ENCODE results near the gene PKDCC. TPM values are rescaled to one million over a fixed set of nuclear protein-coding genes. Genes with fewer than 3 reads are reported as not detected.

Gene PKDCC
- total RNA-seq, 1 donor from 2014 or later, result 9.6 TPM

GRCh38 chr2:42094114-42094513 is 46.3 kb downstream of the PKDCC start:
- H3K4me1 Mint-ChIP-seq (ENCODE audit: unreplicated experiment), result peaks cover 11% of the 10 kb centered on the region
- no peaks in the 10 kb centered on the region for H3K36me3 Mint-ChIP-seq (ENCODE audit: low read depth, unreplicated experiment)
- H3K27me3 Mint-ChIP-seq (ENCODE audit: unreplicated experiment), result peaks cover 9% of the 10 kb centered on the region
- H3K9me3 Mint-ChIP-seq (ENCODE audit: unreplicated experiment), result no peaks in the 10 kb centered on the region
- no peak for DNase-seq (ENCODE audit: low spot score)
- H3K4me3 Mint-ChIP-seq (ENCODE audit: unreplicated experiment), result no peak overlapping the region
- no peak for TF ChIP-seq CTCF (IDR thresholded peaks at IDR 0.05; ENCODE audit: unreplicated experiment)
- H3K27ac Mint-ChIP-seq (ENCODE audit: unreplicated experiment), result no peak overlapping the region

GRCh38 chr2:42095923-42096408 is 48.1 kb downstream of the PKDCC start:
- Mint-ChIP-seq H3K27me3 (ENCODE audit: unreplicated experiment) (peaks cover 16% of the 10 kb centered on the region), H3K36me3 (ENCODE audit: low read depth, unreplicated experiment) (peaks cover 8% of the 10 kb centered on the region), H3K27ac (ENCODE audit: unreplicated experiment) (no peak overlapping the region), H3K4me3 (ENCODE audit: unreplicated experiment) (no peak overlapping the region), H3K4me1 (ENCODE audit: unreplicated experiment) (peaks cover 18% of the 10 kb centered on the region), H3K9me3 (ENCODE audit: unreplicated experiment) (no peaks in the 10 kb centered on the region)
- peak; percentile 50 for DNase-seq (ENCODE audit: low spot score)
- peak; percentile 92 for TF ChIP-seq CTCF (IDR thresholded peaks at IDR 0.05; ENCODE audit: unreplicated experiment)

DNA sequence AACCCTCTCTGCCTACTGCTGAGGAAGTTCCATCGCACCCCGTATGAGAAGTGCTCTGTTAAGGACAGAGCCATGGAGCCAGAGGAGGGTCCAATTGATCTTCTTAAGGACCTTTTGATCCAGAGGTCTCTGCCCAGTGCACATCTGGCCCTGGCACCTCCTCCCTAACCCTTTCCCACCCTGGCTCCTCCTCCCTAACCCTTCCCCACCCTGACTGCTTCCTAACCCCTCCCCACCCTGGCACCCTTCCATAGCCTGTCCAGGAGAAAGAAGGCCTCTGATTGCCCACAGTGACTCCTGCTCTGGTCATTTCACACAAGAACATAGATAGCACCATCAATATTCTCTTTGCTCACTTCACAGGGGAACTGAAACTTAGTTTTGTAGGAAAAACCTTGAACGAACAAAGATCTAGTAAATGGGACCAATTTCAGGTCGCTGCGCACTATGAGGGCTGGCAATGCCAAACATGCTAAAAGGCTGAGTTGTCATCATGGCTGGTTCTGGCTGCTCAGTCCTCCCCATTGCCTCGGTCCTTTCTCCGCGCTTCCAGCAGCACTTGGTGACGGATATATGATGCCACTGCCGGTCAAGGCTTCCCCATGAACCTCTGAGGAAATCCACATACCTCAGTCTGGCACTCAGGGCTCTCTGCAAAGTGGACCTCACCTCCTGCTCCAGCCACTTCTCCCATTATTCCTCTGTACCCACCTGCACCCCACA is 49.2 kb downstream of the PKDCC start:
- Mint-ChIP-seq H3K27ac (ENCODE audit: unreplicated experiment) (no peak overlapping the region), H3K9me3 (ENCODE audit: unreplicated experiment) (no peaks in the 10 kb centered on the region), H3K4me1 (ENCODE audit: unreplicated experiment) (peaks cover 19% of the 10 kb centered on the region), H3K36me3 (ENCODE audit: low read depth, unreplicated experiment) (peaks cover 8% of the 10 kb centered on the region), H3K27me3 (ENCODE audit: unreplicated experiment) (peaks cover 17% of the 10 kb centered on the region), H3K4me3 (ENCODE audit: unreplicated experiment) (no peak overlapping the region)
- TF ChIP-seq CTCF (IDR thresholded peaks at IDR 0.05; ENCODE audit: unreplicated experiment), result no peak
- no peak for DNase-seq (ENCODE audit: low spot score)

DNA sequence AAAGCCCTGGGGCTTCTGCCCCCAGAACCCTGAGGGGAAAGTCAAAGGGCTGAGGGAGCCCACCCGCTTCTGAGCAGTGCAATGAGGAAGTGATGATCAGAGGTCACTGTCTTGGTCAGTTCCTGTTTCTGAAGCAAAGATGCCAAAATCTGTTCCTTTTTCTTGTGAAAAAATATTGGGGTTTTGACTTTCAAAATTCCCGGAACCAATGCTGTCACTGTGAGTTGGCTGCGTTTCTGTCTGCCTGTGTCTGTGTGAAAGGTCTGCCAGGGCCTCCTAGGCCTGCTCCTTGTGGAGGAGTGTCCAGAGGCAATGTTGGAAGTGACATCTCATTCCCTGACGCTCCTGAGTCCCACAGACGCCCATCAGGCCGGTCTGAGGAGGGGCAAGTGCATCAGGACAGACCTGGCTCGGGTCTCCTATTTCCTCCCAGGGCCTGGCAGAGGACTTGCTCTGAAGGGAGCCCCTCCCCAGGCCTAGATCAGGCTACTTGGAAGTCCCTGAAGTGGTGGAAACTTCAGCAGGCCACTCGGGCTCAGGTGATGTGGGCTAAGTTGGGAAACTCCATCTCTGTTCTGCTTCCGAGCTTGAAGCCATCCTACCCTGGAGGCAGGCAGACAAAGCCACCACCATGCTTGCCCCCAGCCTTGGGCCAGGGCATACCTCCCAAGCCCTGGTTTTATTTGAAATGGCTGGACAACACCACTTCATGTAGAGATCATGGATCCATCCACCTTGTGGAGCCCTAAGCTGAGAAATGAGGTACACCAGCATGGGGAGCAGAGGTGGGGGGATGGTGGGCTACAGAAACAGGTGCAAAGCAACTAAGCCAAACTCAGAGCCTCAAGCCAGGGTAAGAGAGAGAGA is 51.0 kb downstream of the PKDCC start:
- no peak for DNase-seq (ENCODE audit: low spot score)
- TF ChIP-seq CTCF (IDR thresholded peaks at IDR 0.05; ENCODE audit: unreplicated experiment), result no peak
- H3K27ac Mint-ChIP-seq (ENCODE audit: unreplicated experiment), result no peak overlapping the region
- H3K36me3 Mint-ChIP-seq (ENCODE audit: low read depth, unreplicated experiment), result peaks cover 8% of the 10 kb centered on the region
- H3K9me3 Mint-ChIP-seq (ENCODE audit: unreplicated experiment), result no peaks in the 10 kb centered on the region
- H3K4me3 Mint-ChIP-seq (ENCODE audit: unreplicated experiment), result no peak overlapping the region
- peaks cover 15% of the 10 kb centered on the region for H3K4me1 Mint-ChIP-seq (ENCODE audit: unreplicated experiment)
- peaks cover 20% of the 10 kb centered on the region for H3K27me3 Mint-ChIP-seq (ENCODE audit: unreplicated experiment)

Data from endothelial cell (in vitro differentiated cells).